Activated T-helper 17 cell treated with anti-CD3 and anti-CD28 coated beads, Interleukin-2, amount 50 U/mL, for 72 hours (primary cell): ENCODE measurements around the gene RALGPS1. TPM values are rescaled to one million over a fixed set of nuclear protein-coding genes. Genes with fewer than 3 reads are reported as not detected.

ENCODE experiments used
- ATAC-seq: fragments of 150-1000 bp; cut with Tn5 transposase; replicated peaks from 2 replicates; pipeline ENCODE4 v1.10.0; 2021; ENCODE audit warnings: mild to moderate bottlenecking, moderate library complexity
- H3K27ac Mint-ChIP-seq: one replicate; pipeline ENCODE4 v1.8.0; 2022; ENCODE audit warnings: mixed read lengths
- H3K27me3 Mint-ChIP-seq: one replicate; pipeline ENCODE4 v1.8.0; 2022; ENCODE audit warnings: mixed read lengths
- H3K36me3 Mint-ChIP-seq: one replicate; pipeline ENCODE4 v1.8.0; 2022; ENCODE audit warnings: low read depth, mild to moderate bottlenecking, mixed read lengths
- H3K4me1 Mint-ChIP-seq: one replicate; pipeline ENCODE4 v1.8.0; 2022; ENCODE audit warnings: mixed read lengths
- H3K4me3 Mint-ChIP-seq: one replicate; pipeline ENCODE4 v1.8.0; 2022; ENCODE audit warnings: mild to moderate bottlenecking, mixed read lengths
- H3K9me3 Mint-ChIP-seq: one replicate; pipeline ENCODE4 v1.8.0; 2022; ENCODE audit warnings: mixed read lengths
- total RNA-seq, 2 donors: library from RNA; stranded (reverse); gene quantifications; one replicate each; pipeline ENCODE4 v1.2.3, GENCODE V29; 2022

RALGPS1 gene
- total RNA-seq, 2 donors from 2014 or later: 2.3 to 3.4 TPM

DNA sequence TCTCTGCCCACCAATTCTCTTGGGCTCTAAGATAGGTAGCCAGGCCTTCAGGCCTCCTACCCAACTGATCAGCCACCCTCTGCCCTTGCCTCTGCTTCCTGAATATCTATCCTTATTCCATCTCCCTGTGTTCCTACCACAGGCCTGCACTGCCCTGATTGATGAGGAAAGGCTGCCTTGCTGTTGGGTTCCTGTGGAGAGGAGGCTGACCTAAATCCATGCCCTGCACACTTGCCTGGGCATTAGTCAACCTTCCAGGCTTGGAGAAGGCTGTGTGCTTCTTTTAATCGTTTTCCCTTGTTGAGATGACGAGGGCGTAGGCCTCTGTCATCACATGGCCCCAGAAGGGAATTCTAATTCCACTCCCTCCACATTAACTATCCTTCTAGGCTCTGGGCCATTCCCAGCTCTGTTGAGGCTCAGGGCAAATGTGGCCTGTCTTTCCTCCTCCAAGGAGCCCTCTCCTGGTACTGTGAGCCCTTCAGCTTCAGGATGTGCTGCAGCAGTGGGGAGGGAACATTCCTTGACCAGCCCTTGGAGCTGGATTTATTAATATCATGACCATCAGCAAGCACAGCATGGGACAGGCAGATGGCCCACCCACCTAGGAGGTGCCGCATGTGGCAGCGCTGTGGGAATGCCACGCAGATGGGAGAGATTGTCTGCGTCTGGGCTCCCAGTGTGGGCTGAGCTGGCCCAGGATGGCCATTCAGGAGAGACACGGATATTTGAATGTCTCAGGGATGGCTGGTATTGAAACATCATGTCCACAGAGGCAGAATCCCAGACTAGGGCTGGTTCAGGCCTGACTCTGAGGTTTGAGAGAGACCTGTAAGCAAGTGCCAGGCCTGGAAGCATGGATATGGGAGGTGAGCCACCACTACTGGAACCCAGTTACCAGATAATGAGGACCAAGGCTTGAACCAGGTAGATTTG, 166.9 kb downstream of the RALGPS1 start:
- no peak overlapping the region for H3K27ac Mint-ChIP-seq
- no peak for ATAC-seq
- H3K27me3 Mint-ChIP-seq: no peaks in the 10 kb centered on the region
- no peaks in the 10 kb centered on the region for H3K9me3 Mint-ChIP-seq
- peaks cover 5% of the 10 kb centered on the region for H3K4me1 Mint-ChIP-seq
- no peaks in the 10 kb centered on the region for H3K36me3 Mint-ChIP-seq
- H3K4me3 Mint-ChIP-seq: no peak overlapping the region

DNA sequence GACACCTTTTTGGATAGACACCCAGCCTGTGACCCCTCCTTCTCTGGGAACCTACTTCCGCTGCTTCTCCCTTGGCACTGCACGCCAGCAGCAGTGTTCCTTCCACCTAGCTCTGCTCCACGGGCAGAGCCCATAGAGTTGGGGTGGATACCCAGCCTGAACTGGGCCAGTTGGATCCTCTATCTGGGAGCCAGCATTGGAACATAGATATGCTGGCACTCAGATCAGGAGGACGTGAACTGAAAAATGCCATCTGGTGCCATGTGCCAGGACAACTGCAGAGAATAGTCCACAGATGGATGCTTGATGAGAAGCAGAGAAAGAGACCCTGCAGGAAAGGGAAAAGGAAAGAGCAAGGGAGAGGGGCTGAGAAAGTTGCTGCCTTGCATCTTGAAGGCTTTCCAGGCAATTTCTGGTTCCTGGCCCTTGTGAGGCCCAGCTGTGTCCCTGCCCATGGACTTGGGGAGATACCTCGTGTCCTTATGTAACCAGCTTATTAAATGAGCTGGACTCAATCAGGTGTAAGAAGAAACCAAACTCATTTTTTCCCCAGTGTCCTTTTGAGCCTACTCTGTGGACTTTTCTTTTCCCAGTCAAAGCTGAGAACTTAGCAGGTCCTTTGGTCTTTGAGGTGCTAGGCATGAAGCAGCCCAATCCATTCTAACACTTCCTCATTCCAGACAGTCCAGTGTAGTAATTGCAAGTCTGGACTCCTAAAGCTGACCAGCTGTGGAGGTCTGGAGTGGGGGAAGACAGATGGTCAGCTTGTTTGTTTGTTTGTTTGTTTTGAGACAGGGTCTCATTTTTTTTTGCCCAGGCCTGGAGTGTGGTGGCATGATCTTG, 168.8 kb downstream of the RALGPS1 start:
- Mint-ChIP-seq H3K27ac (no peak overlapping the region), H3K27me3 (no peaks in the 10 kb centered on the region), H3K4me1 (peaks cover 5% of the 10 kb centered on the region), H3K36me3 (no peaks in the 10 kb centered on the region), H3K4me3 (no peak overlapping the region), H3K9me3 (no peaks in the 10 kb centered on the region)
- ATAC-seq: no peak

GRCh38 chr9:127084076-127085039, 169.8 kb downstream of the RALGPS1 start:
- H3K4me3 Mint-ChIP-seq: no peak overlapping the region
- no peak overlapping the region for H3K27ac Mint-ChIP-seq
- H3K4me1 Mint-ChIP-seq: peaks cover 5% of the 10 kb centered on the region
- no peaks in the 10 kb centered on the region for H3K36me3 Mint-ChIP-seq
- H3K9me3 Mint-ChIP-seq: no peaks in the 10 kb centered on the region
- H3K27me3 Mint-ChIP-seq: no peaks in the 10 kb centered on the region
- no peak for ATAC-seq

DNA sequence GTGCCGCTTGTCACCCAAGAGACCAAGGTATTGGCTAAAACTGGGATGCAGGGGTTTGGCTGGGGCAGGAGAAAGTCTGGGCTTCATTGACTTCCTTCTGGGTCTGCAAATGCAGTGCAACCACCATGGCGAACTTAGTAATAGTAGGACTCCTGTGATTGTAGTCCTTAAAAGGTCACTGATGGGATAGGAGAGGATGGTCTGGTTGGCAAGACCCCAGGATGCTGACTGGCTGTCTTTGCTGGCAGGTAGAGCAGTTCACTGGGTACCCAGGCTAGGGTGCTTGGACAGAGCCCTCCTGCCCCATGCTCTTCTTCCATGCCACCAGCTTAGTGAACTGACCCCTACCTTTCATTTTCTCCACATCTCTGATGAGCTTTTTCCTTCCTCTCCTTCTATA, 170.6 kb downstream of the RALGPS1 start:
- no peak for ATAC-seq
- Mint-ChIP-seq H3K27me3 (no peaks in the 10 kb centered on the region), H3K4me3 (no peak overlapping the region)

GRCh38 chr9:127086771-127087170, 172.2 kb downstream of the RALGPS1 start:
- H3K27ac Mint-ChIP-seq: no peak overlapping the region
- ATAC-seq: no peak
- H3K36me3 Mint-ChIP-seq: no peaks in the 10 kb centered on the region
- H3K4me3 Mint-ChIP-seq: no peak overlapping the region
- H3K27me3 Mint-ChIP-seq: no peaks in the 10 kb centered on the region
- H3K9me3 Mint-ChIP-seq: no peaks in the 10 kb centered on the region
- H3K4me1 Mint-ChIP-seq: peaks cover 5% of the 10 kb centered on the region

More for the DNA sequence above, 170.6 kb downstream of the RALGPS1 start:
- H3K27ac Mint-ChIP-seq: no peak overlapping the region
- H3K4me1 Mint-ChIP-seq: peaks cover 5% of the 10 kb centered on the region
- H3K9me3 Mint-ChIP-seq: no peaks in the 10 kb centered on the region
- H3K36me3 Mint-ChIP-seq: no peaks in the 10 kb centered on the region

DNA sequence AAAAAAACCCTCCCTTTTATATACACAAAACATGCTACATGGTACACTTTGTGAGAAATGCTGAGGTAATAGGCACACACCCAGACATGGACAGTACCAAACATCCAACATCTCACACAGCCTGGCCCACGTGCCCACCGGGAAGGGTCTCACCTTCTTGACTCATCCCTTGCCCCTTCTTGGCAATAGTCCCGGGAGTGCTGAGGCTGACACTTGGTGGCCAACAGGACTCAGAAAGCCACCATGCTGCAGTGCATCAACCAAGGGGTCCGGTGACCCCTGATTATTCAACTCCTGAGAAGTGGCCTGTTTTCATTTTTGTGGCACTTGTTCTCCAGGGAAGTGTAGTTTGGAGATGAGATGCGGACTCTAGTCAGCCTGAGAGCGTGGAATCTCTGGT, 172.8 kb downstream of the RALGPS1 start:
- ATAC-seq: no peak
- Mint-ChIP-seq H3K9me3 (no peaks in the 10 kb centered on the region), H3K27me3 (no peaks in the 10 kb centered on the region), H3K4me1 (peaks cover 5% of the 10 kb centered on the region), H3K36me3 (no peaks in the 10 kb centered on the region), H3K27ac (no peak overlapping the region), H3K4me3 (no peak overlapping the region)

DNA sequence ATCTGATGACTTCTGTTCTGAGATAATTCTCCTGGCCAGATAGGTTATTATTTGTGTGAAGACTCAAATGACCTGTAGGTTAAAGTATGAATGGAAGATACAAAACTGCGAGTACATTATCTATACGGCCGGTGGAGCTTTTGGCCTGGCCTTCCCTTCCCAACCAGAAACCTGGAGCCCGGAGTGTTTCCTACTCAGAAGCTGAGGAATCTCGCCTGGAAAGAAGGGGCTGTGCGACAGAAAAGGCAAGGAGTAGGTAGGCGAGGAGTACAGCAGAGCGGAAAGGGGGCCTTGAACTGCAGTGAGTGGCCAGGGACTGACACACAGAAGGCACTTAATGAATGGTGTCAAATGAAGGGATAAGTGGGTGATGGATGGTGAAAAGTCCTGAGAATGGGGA, 173.3 kb downstream of the RALGPS1 start:
- Mint-ChIP-seq H3K4me3 (no peak overlapping the region), H3K4me1 (peaks cover 5% of the 10 kb centered on the region), H3K9me3 (no peaks in the 10 kb centered on the region), H3K27me3 (no peaks in the 10 kb centered on the region), H3K36me3 (no peaks in the 10 kb centered on the region), H3K27ac (no peak overlapping the region)
- ATAC-seq: no peak

DNA sequence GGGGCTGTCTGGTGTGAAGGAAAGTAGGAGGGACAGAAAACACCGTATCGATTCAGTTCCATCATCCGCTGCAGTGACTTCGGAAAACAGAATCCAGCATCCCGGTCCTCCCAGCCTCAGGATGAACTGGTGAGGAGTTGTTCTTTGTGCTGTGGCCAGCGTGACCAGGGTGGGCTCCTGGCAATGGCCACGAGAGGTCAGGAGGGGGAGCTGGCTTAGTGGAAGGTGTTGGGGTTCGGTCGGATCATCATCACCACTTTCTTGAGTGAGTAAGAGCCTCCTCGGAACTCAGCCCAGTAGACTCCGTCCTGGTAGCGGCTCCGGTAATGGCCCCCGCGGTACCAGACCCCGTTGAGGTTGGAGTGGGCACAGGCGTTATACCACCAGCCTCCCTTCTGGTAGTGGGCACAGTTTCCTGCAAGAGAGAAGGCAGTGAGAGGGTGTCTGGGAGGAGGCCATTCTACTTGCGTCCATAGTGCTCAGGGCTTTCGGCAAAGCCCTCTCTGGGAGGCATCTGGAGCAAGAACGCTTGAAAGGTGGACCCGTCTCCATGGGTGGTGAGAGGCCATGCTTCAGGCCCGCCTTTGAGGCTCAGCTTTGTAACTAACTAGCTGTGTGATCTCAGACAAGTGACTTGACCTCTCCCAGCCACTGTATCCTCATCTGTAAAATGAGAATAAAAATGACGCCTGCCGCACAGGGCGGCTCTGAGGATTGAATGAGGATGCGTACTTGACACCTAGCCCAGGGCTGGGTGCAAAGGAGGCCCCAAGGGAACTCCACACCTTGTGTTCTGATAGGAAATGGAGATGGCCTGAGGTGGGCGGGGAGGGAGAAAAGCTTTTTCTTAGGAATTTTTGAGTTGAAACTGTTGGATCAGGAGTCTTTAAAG, 174.4 kb downstream of the RALGPS1 start:
- ATAC-seq: no peak
- no peaks in the 10 kb centered on the region for H3K36me3 Mint-ChIP-seq
- H3K4me1 Mint-ChIP-seq: peaks cover 5% of the 10 kb centered on the region
- H3K9me3 Mint-ChIP-seq: no peaks in the 10 kb centered on the region
- H3K27me3 Mint-ChIP-seq: no peaks in the 10 kb centered on the region
- H3K27ac Mint-ChIP-seq: no peak overlapping the region
- no peak overlapping the region for H3K4me3 Mint-ChIP-seq

DNA sequence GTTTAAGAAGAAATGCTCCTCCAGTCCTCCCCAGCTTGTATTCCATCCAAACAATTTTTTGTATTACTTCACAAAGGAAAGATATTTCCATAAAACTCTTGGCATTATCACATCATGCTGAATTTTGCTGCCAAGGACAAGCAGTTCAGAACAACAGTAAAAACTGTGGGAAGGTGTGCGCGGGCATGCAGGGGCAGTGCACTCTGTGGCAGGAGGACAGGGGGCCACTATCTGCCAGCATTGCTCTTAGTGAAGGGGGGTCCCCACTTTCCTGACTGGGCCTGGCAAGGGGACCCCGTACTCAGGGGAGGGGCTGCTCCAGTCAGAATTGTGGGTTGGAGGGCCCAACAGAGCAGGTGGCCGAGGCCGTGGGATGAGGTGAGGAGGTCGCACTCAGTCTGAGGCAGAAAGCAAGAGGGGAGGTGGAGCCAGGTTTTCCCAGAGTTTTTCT, 175.1 kb downstream of the RALGPS1 start:
- no peaks in the 10 kb centered on the region for H3K27me3 Mint-ChIP-seq
- no peaks in the 10 kb centered on the region for H3K9me3 Mint-ChIP-seq
- no peaks in the 10 kb centered on the region for H3K36me3 Mint-ChIP-seq
- H3K4me3 Mint-ChIP-seq: no peak overlapping the region
- H3K27ac Mint-ChIP-seq: no peak overlapping the region
- H3K4me1 Mint-ChIP-seq: peaks cover 2% of the 10 kb centered on the region
- no peak for ATAC-seq

DNA sequence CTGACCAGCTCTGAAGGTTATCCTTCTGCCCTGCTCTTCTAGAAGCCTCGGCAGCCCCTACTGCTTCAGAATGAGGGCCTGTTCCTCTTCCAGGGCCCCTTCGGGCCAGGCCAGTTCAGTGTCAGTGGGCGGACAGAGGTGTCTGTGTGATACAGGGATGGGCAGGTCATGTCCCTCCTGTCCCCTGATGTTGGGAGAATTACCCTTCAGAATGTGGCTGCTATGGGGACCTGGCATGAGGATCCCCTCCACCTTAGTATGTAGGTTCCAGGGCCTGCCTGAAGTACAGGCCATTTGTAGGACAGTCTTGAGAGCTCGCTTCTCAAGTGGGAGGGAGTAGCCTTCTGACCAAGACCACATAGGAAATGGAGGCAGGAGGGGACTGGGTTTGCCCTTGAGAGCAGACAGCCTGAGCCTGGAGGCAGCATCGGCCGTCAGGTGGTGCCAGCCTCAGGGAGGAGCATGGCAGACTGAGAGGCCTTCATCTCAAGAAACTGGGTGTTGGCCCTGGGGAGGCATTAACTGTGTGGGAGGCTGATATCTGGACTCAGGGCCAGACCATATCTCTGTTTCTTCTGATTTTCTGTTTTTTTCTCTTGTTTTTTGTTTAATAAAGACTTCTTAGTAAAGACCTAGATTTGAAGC, 175.9 kb downstream of the RALGPS1 start:
- Mint-ChIP-seq H3K27me3 (no peaks in the 10 kb centered on the region), H3K4me1 (no peaks in the 10 kb centered on the region), H3K4me3 (no peak overlapping the region), H3K9me3 (no peaks in the 10 kb centered on the region), H3K36me3 (no peaks in the 10 kb centered on the region), H3K27ac (no peak overlapping the region)
- ATAC-seq: no peak

DNA sequence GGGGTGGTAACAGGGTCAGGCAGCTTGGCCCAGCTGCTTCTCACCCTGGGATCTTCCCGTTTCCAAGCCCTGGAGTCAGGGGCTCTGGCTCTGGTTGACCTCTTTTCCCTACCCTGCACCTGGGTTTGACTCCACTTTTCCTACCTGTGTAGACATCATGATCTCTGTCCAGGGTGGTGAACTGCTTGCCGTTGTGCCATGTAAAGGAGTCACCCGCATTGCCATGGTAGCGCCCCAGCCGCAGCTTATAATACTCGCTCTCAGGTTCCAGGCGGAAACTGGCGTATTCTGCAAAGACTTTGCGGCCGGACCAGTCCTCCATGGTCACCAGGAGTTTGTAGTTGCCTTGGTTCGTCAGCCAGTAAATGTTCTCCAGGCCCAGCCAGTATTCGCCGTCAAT, 176.9 kb downstream of the RALGPS1 start:
- H3K4me1 Mint-ChIP-seq: no peaks in the 10 kb centered on the region
- no peaks in the 10 kb centered on the region for H3K36me3 Mint-ChIP-seq
- no peaks in the 10 kb centered on the region for H3K27me3 Mint-ChIP-seq
- H3K4me3 Mint-ChIP-seq: no peak overlapping the region
- no peaks in the 10 kb centered on the region for H3K9me3 Mint-ChIP-seq
- no peak overlapping the region for H3K27ac Mint-ChIP-seq
- ATAC-seq: no peak

- H3K4me3 Mint-ChIP-seq: no peak overlapping the region
- no peak overlapping the region for H3K27ac Mint-ChIP-seq
- H3K9me3 Mint-ChIP-seq: no peaks in the 10 kb centered on the region
- no peaks in the 10 kb centered on the region for H3K36me3 Mint-ChIP-seq
- no peaks in the 10 kb centered on the region for H3K4me1 Mint-ChIP-seq
- no peaks in the 10 kb centered on the region for H3K27me3 Mint-ChIP-seq
- ATAC-seq: no peak
Observed at GRCh38 chr9:127092041-127092608, 177.5 kb downstream of the RALGPS1 start.
